ENCODE results near the gene OR10G3.
"Not testable (repeated sequence)": the region's sequence is repeated elsewhere in the genome, so short reads cannot be mapped to it uniquely, and the experiment has no call there.

Gene OR10G3

GRCh38 chr14:21579976-21580375 is at the start of gene OR10G3:
Gene OR10G3 (minus strand): TSS chr14:21580076. CDS start chr14:21570744, 9,332 bp downstream.
- DNase-seq, result no peak

GRCh38 chr14:21626491-21627230 is 46.8 kb upstream of the OR10G3 start:
- DNase-seq, result no peak

GRCh38 chr14:21617614-21618013 is 37.7 kb upstream of the OR10G3 start:
- DNase-seq, result no peak

GRCh38 chr14:21614240-21614639 is 34.4 kb upstream of the OR10G3 start:
- DNase-seq, result no peak

GRCh38 chr14:21612324-21612723 is 32.4 kb upstream of the OR10G3 start:
- DNase-seq, result no peak

GRCh38 chr14:21602181-21602580 is 22.3 kb upstream of the OR10G3 start:
- DNase-seq, result not testable (repeated sequence)

- DNase-seq, result no peak
Observed at GRCh38 chr14:21589317-21589716, 9.4 kb upstream of the OR10G3 start.

- no peak for DNase-seq
Observed at GRCh38 chr14:21575661-21576060, 4.2 kb downstream of the OR10G3 start.

- DNase-seq, result no peak
Observed at GRCh38 chr14:21572604-21573003, 7.3 kb downstream of the OR10G3 start.

GRCh38 chr14:21558703-21559170 is 21.1 kb downstream of the OR10G3 start:
- no peak for DNase-seq

- DNase-seq, result peak; percentile 93 to 95
Observed at GRCh38 chr14:21557084-21557901, 22.6 kb downstream of the OR10G3 start.

GRCh38 chr14:21556378-21557083 is 23.3 kb downstream of the OR10G3 start:
- no peak for DNase-seq

GRCh38 chr14:21553266-21553665 is 26.6 kb downstream of the OR10G3 start:
- DNase-seq, result no peak

- DNase-seq, result not testable (repeated sequence)
Observed at GRCh38 chr14:21544588-21544987, 35.3 kb downstream of the OR10G3 start.

- DNase-seq, result no peak
Observed at GRCh38 chr14:21543963-21544362, 35.9 kb downstream of the OR10G3 start.

- no peak for DNase-seq
Observed at GRCh38 chr14:21543521-21543960, 36.3 kb downstream of the OR10G3 start.

GRCh38 chr14:21541413-21542074 is 38.3 kb downstream of the OR10G3 start:
- DNase-seq, result no peak

- DNase-seq, result no peak
Observed at GRCh38 chr14:21539189-21539940, 40.5 kb downstream of the OR10G3 start.

- no peak for DNase-seq
Observed at GRCh38 chr14:21537090-21537424, 42.8 kb downstream of the OR10G3 start.

- DNase-seq, result no peak
Observed at GRCh38 chr14:21536418-21537089, 43.3 kb downstream of the OR10G3 start.

Data from SHP77 (cell line).